GM19438 (cell line): ENCODE results near the gene LCLAT1.
"Not testable (repeated sequence)": the region's sequence is repeated elsewhere in the genome, so short reads cannot be mapped to it uniquely, and the experiment has no call there.

Source experiments
- ATAC-seq: cut with Tn5 transposase; IDR thresholded peaks from one replicate; pipeline ENCODE4 v1.9.1; 2021; ENCODE audit warnings: low read depth; ENCODE audit not compliant: unreplicated experiment

Gene LCLAT1

GRCh38 chr2:30633039-30633438, 186.0 kb downstream of the LCLAT1 start:
- no peak for ATAC-seq

DNA sequence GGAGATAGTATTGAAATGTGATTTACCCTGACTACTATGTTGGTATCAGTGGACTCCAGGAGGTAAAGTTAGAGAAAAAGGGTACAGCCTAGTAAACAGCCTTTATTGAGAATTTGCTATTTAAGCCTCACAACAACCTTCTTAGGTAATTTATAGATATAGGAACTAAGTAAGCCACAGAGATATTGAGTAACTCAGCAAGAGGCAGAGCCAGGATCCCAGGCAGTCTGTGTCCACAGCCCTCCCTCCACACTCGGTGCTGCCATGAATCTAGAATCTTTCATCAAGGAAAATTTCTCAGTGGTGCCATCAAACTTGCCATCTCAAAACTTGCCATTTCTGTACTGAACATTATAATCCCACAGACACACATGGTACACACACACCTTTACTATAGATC, 189.3 kb downstream of the LCLAT1 start:
- no peak for ATAC-seq

DNA sequence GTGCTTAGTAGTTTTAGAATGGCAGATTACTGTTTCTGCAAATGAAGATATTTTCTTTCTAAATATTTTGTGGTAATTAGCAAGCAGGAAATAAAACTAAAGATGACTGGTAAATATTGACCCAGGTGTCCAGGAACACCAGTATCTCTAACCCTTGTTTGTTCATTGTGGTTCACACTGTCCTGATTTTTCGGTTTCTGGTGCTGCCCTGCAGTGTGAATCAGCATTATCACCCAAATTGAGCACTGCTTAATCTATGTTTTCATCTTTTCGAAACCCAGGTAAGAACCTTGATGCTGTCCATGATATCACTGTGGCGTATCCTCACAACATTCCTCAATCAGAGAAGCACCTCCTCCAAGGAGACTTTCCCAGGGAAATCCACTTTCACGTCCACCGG, 192.8 kb downstream of the LCLAT1 start:
- ATAC-seq: no peak

DNA sequence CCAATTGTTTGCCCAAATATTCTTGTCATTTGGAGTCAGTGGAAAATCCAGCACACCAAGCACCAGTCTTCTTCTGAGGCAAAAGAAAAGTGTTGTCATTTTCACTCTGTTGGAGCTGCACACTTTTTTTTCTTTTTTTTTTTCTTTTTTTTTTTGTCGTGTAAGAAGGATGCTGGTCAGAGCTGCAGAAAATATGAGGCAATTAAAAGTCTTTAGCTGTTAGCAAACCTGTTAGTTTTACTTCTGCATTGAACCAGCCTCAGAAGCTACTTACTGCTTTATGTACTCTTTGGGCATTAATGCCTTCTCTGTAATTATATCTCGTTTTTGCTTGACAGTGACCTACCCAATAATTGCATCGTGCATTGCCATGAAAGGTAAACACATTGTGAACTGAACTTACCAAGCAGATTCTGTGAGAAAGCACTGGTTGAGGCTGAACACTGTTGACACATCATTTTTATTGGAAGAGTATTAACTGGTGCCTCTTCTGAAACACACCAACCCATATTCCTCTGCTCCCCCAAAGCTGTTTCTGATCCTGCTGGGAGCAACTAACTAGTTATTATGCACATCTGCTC, 194.8 kb downstream of the LCLAT1 start:
- ATAC-seq: no peak

GRCh38 chr2:30643013-30643412, 196.0 kb downstream of the LCLAT1 start:
- not testable (repeated sequence) for ATAC-seq

- no peak for ATAC-seq
These were observed 196.6 kb downstream of the LCLAT1 start for GRCh38 chr2:30643674-30644073.

- ATAC-seq: no peak
These were observed 198.2 kb downstream of the LCLAT1 start for GRCh38 chr2:30645081-30645744.

- ATAC-seq: no peak
These were observed 198.7 kb downstream of the LCLAT1 start for GRCh38 chr2:30645745-30646119.

GRCh38 chr2:30647752-30648457, 200.9 kb downstream of the LCLAT1 start:
- no peak for ATAC-seq

DNA sequence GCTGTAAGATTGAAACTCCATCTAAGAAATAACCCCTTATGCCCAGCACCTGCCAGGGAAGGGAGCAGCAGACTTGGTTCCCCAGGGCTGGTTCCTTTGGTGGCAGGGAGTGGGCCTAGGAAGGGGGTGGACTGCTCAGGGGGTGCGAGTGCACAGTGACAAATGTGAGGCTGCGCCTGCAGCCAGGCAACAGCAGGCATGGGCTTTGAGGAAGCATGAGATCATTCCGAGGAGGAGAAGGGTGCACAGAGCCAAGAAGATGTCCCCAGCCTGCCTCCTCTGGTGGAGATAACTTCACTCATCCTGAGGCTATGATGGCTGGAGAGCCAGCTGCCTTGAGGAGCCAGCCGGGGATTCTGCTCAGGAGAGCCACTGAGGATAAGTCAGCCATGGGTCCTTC, 202.2 kb downstream of the LCLAT1 start:
- ATAC-seq: no peak

GRCh38 chr2:30649828-30650227, 202.8 kb downstream of the LCLAT1 start:
- no peak for ATAC-seq

GRCh38 chr2:30652271-30652915, 205.3 kb downstream of the LCLAT1 start:
- ATAC-seq: no peak

DNA sequence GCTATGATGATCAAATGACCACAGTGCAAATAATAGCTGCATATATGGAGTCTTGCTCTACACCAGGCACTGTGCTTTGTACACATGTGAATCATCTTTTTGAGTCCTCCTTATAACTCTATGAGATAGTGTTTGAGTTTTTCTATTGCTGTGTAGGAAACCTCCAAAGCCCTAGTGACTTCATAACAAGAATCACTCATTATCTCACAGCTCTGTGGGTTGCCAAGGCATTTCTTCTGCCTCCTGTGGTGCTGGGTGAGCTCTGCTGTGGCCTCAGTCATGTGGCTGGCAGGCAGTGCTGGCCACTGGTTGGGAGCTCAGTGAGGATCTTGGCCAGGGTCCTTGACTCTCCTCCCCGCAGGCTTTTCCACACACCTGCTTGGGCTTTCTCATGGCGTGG, 206.8 kb downstream of the LCLAT1 start:
- no peak for ATAC-seq

DNA sequence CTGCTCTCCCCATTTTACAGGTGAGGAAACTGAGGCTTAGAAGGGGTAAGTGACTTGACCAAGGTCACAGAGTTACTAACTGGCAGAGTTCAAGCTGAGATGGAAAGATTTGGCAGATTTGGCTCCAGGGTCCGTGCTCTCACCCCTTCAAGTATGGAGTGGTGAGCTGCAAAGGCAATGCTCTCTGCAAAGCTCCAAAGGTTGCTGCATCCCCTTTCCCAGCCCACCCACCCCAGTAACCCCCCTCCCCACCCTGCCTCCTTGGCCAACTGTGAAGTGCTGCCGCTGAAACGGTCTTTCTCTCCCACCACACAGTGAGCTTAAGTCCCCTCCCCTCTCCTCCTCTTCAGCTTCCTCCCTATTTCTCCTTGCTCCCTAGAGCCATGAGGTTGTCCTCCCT, 207.4 kb downstream of the LCLAT1 start:
- ATAC-seq: no peak

DNA sequence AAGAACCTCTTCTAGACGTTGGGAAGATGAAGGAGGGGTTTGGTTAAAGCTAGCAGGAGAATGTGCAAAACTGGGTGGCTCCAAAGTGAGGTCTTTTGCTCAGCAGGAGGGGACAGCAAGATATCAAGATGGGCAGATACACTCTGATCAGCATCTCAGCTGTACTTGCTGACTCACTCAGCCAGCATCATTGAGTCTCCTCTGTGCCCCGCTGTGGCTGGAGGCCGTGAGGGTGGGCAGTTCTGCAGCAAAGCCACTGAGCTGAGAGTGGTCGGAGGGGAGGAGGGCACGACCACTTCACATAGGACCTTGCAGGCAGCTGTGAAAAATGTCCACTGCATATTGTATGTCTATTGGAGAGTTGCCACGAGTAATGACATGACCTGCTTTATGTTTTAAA, 208.2 kb downstream of the LCLAT1 start:
- ATAC-seq: no peak

DNA sequence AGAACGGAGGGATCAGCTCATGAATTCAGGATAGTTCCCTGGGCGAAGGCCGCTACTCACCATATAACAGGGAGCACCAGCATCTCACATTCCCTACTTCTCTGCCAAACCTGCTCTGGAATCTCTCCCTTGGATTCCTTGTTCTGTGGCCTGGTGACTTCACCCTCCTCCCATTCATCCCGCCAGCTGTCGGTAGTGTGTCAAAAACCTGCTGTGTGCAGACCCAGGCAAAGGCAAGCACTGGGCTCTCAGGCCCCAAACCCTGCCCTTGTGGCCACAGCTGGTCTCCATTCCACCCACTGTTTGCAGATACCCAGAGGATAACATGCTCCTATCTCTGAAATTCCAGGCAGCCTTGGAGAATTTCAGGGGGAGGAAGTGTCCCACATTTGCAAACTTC, 208.6 kb downstream of the LCLAT1 start:
- ATAC-seq: no peak

DNA sequence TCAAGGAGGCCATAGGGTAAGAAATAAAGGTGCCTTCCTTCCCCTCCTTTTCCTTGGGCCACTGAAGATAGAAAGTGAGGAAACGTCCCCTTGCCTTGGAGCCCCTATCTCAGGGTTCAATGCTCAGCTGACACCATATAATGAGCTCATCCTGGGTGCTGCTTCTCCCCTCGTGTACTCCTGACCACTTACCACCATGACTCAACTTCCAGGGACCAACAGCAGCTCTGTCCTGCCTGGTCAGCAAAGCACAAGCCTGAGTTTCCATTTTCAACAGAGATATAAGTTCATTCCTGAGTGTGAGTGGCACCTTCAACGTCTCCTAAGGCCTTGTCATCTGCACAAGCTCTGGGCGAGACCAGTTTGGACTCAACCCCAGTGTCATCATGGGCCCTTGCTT, 209.0 kb downstream of the LCLAT1 start:
- no peak for ATAC-seq

DNA sequence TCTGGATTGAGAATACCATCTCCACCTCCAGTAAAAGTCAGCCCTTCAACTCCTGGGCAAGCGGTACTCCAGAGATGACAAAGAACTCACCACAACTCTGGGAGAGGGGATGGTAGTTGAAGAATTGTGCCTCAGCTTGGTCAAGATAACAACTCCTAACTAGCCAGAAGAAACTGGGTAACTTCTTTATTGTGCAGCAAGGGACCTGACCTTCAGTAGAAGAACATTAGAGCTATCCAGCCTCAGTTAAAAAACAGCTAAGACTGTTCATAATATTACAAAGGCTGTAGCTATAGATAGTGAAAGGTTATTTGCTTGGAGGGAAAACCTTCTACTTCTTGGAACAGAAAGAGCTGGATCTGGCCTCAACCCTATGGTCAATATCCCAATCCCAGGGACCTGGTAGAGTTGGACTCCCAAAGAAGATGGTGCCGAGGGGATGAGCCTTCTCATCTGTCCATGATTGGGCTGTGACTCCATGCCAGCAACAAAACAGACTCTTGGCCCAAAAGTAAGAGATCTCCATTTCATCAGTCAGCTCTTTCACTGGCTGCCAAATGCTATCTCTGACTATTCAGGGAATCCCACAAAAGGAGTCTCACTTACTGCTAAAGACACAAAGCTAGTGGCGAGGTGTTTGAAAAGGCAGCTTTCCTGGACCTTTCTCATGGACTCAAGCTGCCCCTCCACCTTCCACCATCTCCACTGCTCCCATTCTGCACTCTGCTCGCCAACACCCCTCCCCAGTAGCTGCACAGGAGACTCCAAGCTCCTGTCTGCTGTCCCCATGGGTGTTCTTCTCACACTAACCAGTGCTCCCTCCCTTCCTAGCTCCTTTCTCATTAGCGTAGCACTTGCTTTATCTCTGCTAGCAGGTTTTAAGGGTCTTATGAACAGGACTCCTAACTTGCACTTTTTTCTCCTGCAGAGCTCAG, 214.4 kb downstream of the LCLAT1 start:
- no peak for ATAC-seq

DNA sequence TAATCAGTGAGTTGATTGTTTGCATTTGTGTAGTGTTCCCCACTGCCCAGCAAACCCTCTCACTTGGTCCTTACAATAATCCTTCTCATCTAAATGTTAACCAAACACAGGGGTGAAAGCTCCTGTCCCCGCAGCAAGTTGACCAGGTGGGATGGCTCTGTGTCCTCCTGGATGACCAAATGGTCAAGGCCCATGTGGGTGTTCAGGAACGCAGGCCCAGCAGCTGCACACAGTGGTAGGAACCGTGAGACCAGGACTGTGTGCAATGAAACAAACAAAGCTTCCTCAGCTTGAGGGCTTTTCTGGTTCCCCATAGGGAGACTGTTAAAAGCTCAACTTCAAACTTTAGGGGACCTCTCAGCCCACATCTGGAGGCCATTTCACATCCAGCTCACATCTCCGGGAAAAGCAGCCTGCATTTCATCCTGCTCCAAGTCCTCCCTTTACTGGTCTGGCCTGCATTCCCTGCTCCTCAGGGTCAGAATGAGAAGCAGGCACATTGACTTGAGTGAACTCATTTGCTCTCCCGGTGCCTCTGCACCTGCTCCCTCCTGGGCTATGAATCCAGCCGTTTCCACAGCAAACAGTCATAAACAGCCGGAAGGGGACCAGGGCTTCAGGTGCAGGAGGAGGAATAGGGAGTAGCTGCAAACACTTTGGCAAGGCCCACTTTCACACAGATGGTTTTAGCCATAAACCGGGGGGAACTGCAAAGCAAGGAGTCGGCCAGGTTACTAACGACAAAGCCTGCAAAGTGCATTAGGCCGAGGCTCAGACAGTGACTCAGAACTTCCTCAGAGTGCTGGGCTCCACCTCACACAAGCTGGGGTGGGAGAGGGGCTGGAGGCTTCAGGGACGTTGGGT, 215.5 kb downstream of the LCLAT1 start:
- no peak for ATAC-seq

- no peak for ATAC-seq
These were observed 216.3 kb downstream of the LCLAT1 start for GRCh38 chr2:30663321-30663720.
